AG09319 (cell line): ENCODE results near the gene PLA2G10.

Experiments
- DNase-seq: peaks from one replicate; pipeline ENCODE4 v3.0.0-alpha.2; 2010; ENCODE audit warnings: low read depth; ENCODE audit errors: extremely low read depth
- CTCF ChIP-seq: IDR thresholded peaks from 2 replicates; pipeline ENCODE4 v1.5.1; 2011; ENCODE audit warnings: low read depth, mild to moderate bottlenecking, inconsistent platforms, low read length, moderate library complexity

PLA2G10 gene

DNA sequence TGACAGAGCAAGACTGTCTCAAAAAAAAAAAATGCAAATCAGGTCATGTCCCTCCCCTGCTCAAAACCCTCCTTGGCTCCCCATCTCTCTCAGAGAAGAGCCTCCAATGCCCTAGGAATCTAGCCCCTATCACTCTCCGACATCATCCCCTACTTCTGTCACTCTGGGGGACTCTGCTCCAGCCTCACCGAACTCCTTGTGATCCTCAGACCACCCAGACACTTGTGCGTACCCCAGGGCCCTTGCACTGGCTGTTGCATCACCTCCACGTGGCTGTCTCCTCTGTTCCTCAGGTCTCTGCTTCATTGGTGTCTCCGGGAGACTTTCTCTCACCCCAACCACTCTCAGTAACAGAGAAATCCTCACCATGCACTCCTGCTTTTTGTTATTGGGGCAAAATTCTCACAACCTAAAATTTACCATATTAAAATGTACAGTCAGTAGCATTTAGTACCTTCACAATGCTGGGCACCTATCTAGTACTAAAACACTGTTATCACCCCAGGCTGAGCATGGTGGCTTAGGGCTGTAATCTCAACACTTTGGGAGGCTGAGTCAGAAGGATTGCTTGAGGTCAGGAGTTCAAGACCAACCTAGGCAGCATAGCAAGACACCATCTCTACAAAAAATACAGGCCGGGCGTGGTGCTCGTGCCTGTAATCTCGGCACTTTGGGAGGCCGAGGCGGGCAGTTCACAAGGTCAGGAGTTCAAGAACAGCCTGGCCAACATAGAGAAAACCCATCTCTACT lies 15.2 kb downstream of the PLA2G10 start:
- no peak for TF ChIP-seq CTCF
- no peak for DNase-seq

- no peak for TF ChIP-seq CTCF
- no peak for DNase-seq
Observed at GRCh38 chr16:14677627-14678026, 16.5 kb downstream of the PLA2G10 start.

- no peak for TF ChIP-seq CTCF
- no peak for DNase-seq
Observed at GRCh38 chr16:14676633-14677032, 17.5 kb downstream of the PLA2G10 start.

DNA sequence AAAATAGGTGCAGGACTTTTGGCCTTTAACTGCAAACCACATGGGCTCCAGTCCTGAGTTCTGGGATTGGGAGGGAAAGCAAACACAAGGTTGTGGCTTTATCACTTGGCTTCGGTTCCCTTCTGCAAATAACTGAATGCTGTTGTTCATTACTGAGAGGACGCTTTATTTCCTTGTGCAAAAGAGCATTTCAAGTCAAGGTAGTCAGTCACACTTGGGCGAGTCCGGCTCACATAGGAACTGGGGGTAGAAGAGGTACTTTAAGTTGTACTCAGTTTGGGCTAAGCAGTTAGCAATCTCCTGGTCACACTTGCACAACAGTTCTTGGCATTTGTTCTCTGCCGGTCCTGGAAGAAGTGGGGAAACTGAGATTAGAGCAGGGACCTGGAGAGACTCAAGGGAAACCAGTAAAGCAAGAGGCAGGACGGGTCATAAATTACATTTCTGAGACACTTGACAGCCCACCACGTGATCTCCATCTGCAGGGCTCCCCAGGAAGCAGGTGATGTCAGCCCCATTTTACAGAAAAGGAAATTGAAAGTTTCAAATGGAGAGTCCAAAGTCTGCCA lies 21.6 kb downstream of the PLA2G10 start:
- TF ChIP-seq CTCF: no peak
- DNase-seq: no peak

- DNase-seq: no peak
- no peak for TF ChIP-seq CTCF
Observed at GRCh38 chr16:14669776-14670175, 24.3 kb downstream of the PLA2G10 start.

GRCh38 chr16:14668556-14669223 lies 25.4 kb downstream of the PLA2G10 start:
- no peak for TF ChIP-seq CTCF
- no peak for DNase-seq
